K562 (cell line): Measurements from ENCODE around the gene TLE7.

Experiments
- MTA1 ChIP-seq: fragments of 450-650 bp; IDR thresholded peaks from 2 replicates; pipeline ENCODE4 v1.6.1; 2017; ENCODE audit warnings: borderline replicate concordance
- NFATC3 ChIP-seq: fragments of 450-650 bp; IDR thresholded peaks from 2 replicates; pipeline ENCODE4 v1.6.1; 2017; ENCODE audit warnings: mild to moderate bottlenecking
- SNRNP70 ChIP-seq: fragments of 200-400 bp; formaldehyde crosslinking; optimal IDR thresholded peaks from 2 replicates; pipeline ENCODE3; 2017; ENCODE audit warnings: low read depth, low read length
- TF ChIP-seq, protein P1 (sequence below): fragments of 450-650 bp; formaldehyde crosslinking; IDR thresholded peaks from 2 replicates; pipeline ENCODE4 v1.4.0; 2020; ENCODE audit warnings: mild to moderate bottlenecking, moderate library complexity
- TF ChIP-seq, protein P2 (sequence below), 3 experiments: IDR thresholded peaks in 2 of 3; conservative IDR thresholded peaks in 1 of 3; 2 replicates each; pipeline ENCODE4 v1.5.1; 2011 to 2012; ENCODE audit warnings: low read length in 3 of 3, mild to moderate bottlenecking in 3 of 3, control low read depth in 2 of 3, improper control_type of control experiment in 1 of 3, inconsistent platforms in 1 of 3, low read depth in 1 of 3, mixed read lengths in 1 of 3, moderate library complexity in 1 of 3; ENCODE audit not compliant: insufficient read depth in 2 of 3

DNA sequence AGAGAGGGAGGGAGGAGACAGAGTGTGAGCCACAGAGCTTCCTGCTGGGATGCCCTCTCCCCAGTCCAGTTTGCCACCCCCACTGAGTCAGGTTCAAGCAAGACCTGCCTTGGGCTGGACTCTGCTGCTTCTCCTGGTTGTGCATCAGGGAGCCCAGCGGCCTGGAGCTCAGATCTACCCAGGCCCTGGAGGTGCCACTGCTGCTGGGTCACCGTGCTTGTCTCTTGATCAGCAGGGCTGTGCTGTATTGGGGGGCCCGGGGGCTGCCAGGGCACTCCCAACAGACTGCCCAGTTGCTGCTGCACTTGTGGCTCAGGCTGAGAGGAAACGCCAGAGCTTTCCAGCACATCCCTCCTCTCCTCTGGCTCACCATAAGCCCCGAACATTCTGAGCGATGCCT, 8.9 kb downstream of the TLE7 start:
- TF ChIP-seq, protein P1, sequence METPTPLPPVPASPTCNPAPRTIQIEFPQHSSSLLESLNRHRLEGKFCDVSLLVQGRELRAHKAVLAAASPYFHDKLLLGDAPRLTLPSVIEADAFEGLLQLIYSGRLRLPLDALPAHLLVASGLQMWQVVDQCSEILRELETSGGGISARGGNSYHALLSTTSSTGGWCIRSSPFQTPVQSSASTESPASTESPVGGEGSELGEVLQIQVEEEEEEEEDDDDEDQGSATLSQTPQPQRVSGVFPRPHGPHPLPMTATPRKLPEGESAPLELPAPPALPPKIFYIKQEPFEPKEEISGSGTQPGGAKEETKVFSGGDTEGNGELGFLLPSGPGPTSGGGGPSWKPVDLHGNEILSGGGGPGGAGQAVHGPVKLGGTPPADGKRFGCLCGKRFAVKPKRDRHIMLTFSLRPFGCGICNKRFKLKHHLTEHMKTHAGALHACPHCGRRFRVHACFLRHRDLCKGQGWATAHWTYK, result no peak
- no peak for TF ChIP-seq MTA1
- TF ChIP-seq NFATC3, result no peak
- no peak for TF ChIP-seq SNRNP70
- TF ChIP-seq, protein P2, sequence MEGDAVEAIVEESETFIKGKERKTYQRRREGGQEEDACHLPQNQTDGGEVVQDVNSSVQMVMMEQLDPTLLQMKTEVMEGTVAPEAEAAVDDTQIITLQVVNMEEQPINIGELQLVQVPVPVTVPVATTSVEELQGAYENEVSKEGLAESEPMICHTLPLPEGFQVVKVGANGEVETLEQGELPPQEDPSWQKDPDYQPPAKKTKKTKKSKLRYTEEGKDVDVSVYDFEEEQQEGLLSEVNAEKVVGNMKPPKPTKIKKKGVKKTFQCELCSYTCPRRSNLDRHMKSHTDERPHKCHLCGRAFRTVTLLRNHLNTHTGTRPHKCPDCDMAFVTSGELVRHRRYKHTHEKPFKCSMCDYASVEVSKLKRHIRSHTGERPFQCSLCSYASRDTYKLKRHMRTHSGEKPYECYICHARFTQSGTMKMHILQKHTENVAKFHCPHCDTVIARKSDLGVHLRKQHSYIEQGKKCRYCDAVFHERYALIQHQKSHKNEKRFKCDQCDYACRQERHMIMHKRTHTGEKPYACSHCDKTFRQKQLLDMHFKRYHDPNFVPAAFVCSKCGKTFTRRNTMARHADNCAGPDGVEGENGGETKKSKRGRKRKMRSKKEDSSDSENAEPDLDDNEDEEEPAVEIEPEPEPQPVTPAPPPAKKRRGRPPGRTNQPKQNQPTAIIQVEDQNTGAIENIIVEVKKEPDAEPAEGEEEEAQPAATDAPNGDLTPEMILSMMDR (IDR thresholded peaks at IDR 0.05 in 2 of 3, conservative IDR thresholded peaks at IDR 0.05 in 1 of 3; ENCODE audit: insufficient read depth in 2 of 3, low read depth in 1 of 3, low read length in 3 of 3), result no peak
